ENCODE measurements around the gene NTRK1.
A peak's percentile ranks its signal among the peaks of the same experiment; 100 is the strongest.

The NTRK1 gene

GRCh38 chr1:156838972-156839371 is 21.7 kb upstream of the NTRK1 start:
- no peak for DNase-seq (ENCODE audit: low read depth)

- no peak for DNase-seq (ENCODE audit: low read depth)
Observed at GRCh38 chr1:156839426-156840109, 21.1 kb upstream of the NTRK1 start.

- DNase-seq (ENCODE audit: low read depth) = no peak
Observed at GRCh38 chr1:156840186-156840897, 20.3 kb upstream of the NTRK1 start.

- no peak for DNase-seq (ENCODE audit: low read depth)
Observed at GRCh38 chr1:156840898-156841279, 19.8 kb upstream of the NTRK1 start.

- DNase-seq (ENCODE audit: low read depth) = no peak
Observed at GRCh38 chr1:156841295-156841855, 19.3 kb upstream of the NTRK1 start.

- DNase-seq (ENCODE audit: low read depth) = no peak
Observed at GRCh38 chr1:156842618-156843300, 17.9 kb upstream of the NTRK1 start.

GRCh38 chr1:156844102-156844501 is 16.6 kb upstream of the NTRK1 start:
- DNase-seq (ENCODE audit: low read depth) = no peak

- no peak for DNase-seq (ENCODE audit: low read depth)
Observed at GRCh38 chr1:156844638-156845037, 16.0 kb upstream of the NTRK1 start.

- DNase-seq (ENCODE audit: low read depth) = no peak
Observed at GRCh38 chr1:156845055-156845952, 15.4 kb upstream of the NTRK1 start.

- no peak for DNase-seq (ENCODE audit: low read depth)
Observed at GRCh38 chr1:156845953-156846545, 14.6 kb upstream of the NTRK1 start.

GRCh38 chr1:156846643-156847042 is 14.0 kb upstream of the NTRK1 start:
- no peak for DNase-seq (ENCODE audit: low read depth)

GRCh38 chr1:156847591-156848460 is 12.8 kb upstream of the NTRK1 start:
- DNase-seq (ENCODE audit: low read depth) = no peak

- DNase-seq (ENCODE audit: low read depth) = peak; percentile 36
Observed at GRCh38 chr1:156848461-156849150, 12.1 kb upstream of the NTRK1 start.

GRCh38 chr1:156849151-156849496 is 11.5 kb upstream of the NTRK1 start:
- no peak for DNase-seq (ENCODE audit: low read depth)

- no peak for DNase-seq (ENCODE audit: low read depth)
Observed at GRCh38 chr1:156851779-156852417, 8.8 kb upstream of the NTRK1 start.

- no peak for DNase-seq (ENCODE audit: low read depth)
Observed at GRCh38 chr1:156852418-156852874, 8.2 kb upstream of the NTRK1 start.

- no peak for DNase-seq (ENCODE audit: low read depth)
Observed at GRCh38 chr1:156853761-156854160, 6.9 kb upstream of the NTRK1 start.

- no peak for DNase-seq (ENCODE audit: low read depth)
Observed at GRCh38 chr1:156854634-156855033, 6.0 kb upstream of the NTRK1 start.

- DNase-seq (ENCODE audit: low read depth) = no peak
Observed at GRCh38 chr1:156856282-156856785, 4.3 kb upstream of the NTRK1 start.
